ENCODE data around the gene TMEM101. TPM values are rescaled to one million over a fixed set of nuclear protein-coding genes. Genes with fewer than 3 reads are reported as not detected.
"Not testable (repeated sequence)": the region's sequence is repeated elsewhere in the genome, so short reads cannot be mapped to it uniquely, and the experiment has no call there.

The TMEM101 gene
- polyA plus RNA-seq, 1 donor (not counting 4 experiments of a cell fraction or from before 2014, with no cell fraction given), result 20.1 TPM

GRCh38 chr17:44049294-44050060, 34.7 kb upstream of the TMEM101 start:
- Histone ChIP-seq H3K27ac (ENCODE audit: control insufficient read depth, insufficient read depth, low read length) (no peak overlapping the region), H3K27me3 (ENCODE audit: control insufficient read depth, extremely low read depth, insufficient read depth, low read length) (no peaks in the 10 kb centered on the region), H3K9me3 (ENCODE audit: control insufficient read depth, low read depth, low read length) (no peaks in the 10 kb centered on the region), H3K4me2 (ENCODE audit: control insufficient read depth, extremely low read depth, insufficient read depth, low read depth, low read length) (no peak overlapping the region), H3K9ac (ENCODE audit: control insufficient read depth, extremely low read depth, insufficient read depth, low read length) (no peak overlapping the region), H3K9me1 (ENCODE audit: control insufficient read depth, extremely low read depth, insufficient read depth, low read length) (no peaks in the 10 kb centered on the region), H2AFZ (ENCODE audit: control insufficient read depth, low read length) (no peak overlapping the region), H3K4me1 (ENCODE audit: control insufficient read depth, extremely low read depth, insufficient read depth, low read length) (peaks cover 3% of the 10 kb centered on the region), H4K20me1 (ENCODE audit: control insufficient read depth, extremely low read depth, insufficient read depth, low read length) (peaks cover 3% of the 10 kb centered on the region), H3K36me3 (ENCODE audit: control insufficient read depth in 2 of 2, extremely low read depth in 1 of 2, insufficient read depth in 2 of 2, low read length in 2 of 2) (peaks cover 19 to 26% of the 10 kb centered on the region in 2 experiments), H3K4me3 (ENCODE audit: control insufficient read depth in 2 of 3, extremely low read depth in 1 of 3, insufficient read depth in 2 of 3, low read depth in 1 of 3, low read length in 3 of 3) (no peak overlapping the region), H3K79me2 (ENCODE audit: control insufficient read depth, insufficient read depth, low read length) (peaks cover 71% of the 10 kb centered on the region)
- no peak for DNase-seq (ENCODE audit: low read depth, low spot score)
- FAIRE-seq, result no peak
- TF ChIP-seq EZH2 (IDR thresholded peaks at IDR 0.05; ENCODE audit: low read length) (no peak), CTCF (optimal IDR thresholded peaks at IDR 0.05 in 1 of 3, IDR thresholded peaks at IDR 0.05 in 1 of 3, conservative IDR thresholded peaks at IDR 0.05 in 1 of 3; ENCODE audit: extremely low read depth in 1 of 3, insufficient read depth in 2 of 3, low read length in 3 of 3) (no peak)
- dilution Hi-C loops (cut with MboI; ENCODE audit: extremely low pct_ligation_motif_present, low sequenced_read_pairs), result no loop called here

GRCh38 chr17:44046893-44047292, 32.1 kb upstream of the TMEM101 start:
- H3K27me3 ChIP-seq (ENCODE audit: control insufficient read depth, extremely low read depth, insufficient read depth, low read length); H3K4me2 ChIP-seq (ENCODE audit: control insufficient read depth, extremely low read depth, insufficient read depth, low read depth, low read length); H2AFZ ChIP-seq (ENCODE audit: control insufficient read depth, low read length); H3K4me1 ChIP-seq (ENCODE audit: control insufficient read depth, extremely low read depth, insufficient read depth, low read length); H3K27ac ChIP-seq (ENCODE audit: control insufficient read depth, insufficient read depth, low read length); DNase-seq (ENCODE audit: low read depth, low spot score); H3K4me3 ChIP-seq (ENCODE audit: control insufficient read depth in 2 of 3, extremely low read depth in 1 of 3, insufficient read depth in 2 of 3, low read depth in 1 of 3, low read length in 3 of 3); H3K9me1 ChIP-seq (ENCODE audit: control insufficient read depth, extremely low read depth, insufficient read depth, low read length); H3K9ac ChIP-seq (ENCODE audit: control insufficient read depth, extremely low read depth, insufficient read depth, low read length); H4K20me1 ChIP-seq (ENCODE audit: control insufficient read depth, extremely low read depth, insufficient read depth, low read length); FAIRE-seq; H3K9me3 ChIP-seq (ENCODE audit: control insufficient read depth, low read depth, low read length); dilution Hi-C loops (cut with MboI; ENCODE audit: extremely low pct_ligation_motif_present, low sequenced_read_pairs): not testable (repeated sequence)
- Histone ChIP-seq H3K36me3 (ENCODE audit: control insufficient read depth in 2 of 2, extremely low read depth in 1 of 2, insufficient read depth in 2 of 2, low read length in 2 of 2) (peaks cover 11 to 15% of the 10 kb centered on the region in 2 experiments), H3K79me2 (ENCODE audit: control insufficient read depth, insufficient read depth, low read length) (peaks cover 69% of the 10 kb centered on the region)
